C4-2B (cell line): ENCODE data around the gene GTF3C2.

Source experiments
- H3K27ac ChIP-seq: fragments of 450-650 bp; 2 replicates; pipeline ENCODE4 v1.5.1; 2017
- ZFX ChIP-seq: fragments of 450-650 bp; IDR thresholded peaks from 2 replicates; pipeline ENCODE4 v1.6.1; 2017
- TF ChIP-seq, protein P1 (sequence below): fragments of 450-650 bp; conservative IDR thresholded peaks from 2 replicates; pipeline ENCODE4 v1.5.1; 2017; ENCODE audit warnings: mild to moderate bottlenecking

Gene GTF3C2

DNA sequence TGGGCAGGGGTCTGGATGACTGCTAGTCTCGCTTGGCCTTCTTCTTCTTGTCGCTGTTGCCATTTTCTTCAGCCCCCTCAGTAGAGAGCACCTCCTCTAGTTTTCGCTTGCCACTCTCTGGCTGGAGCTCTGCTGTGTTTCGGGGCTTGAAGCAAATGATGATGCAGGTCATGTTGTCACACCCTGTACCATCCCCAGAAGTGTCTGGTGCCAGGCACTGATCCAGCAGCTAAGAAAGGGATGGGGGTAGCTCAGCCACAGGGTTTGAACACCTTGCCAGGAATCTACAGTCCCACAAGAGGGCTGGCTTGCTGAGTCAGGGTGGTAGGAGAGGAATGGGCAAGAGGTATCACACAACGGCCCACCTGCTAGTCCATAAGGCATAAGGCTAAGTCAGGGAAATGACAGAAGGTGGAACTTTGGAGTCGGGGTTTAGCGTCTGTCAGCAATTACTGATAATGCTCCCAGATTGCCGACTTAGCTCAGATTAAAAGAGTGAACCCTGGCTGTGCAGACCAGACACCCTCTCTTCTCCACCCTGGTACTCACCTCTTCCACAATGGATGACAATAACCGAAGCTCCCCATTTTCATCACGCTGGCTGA, 25.1 kb upstream of the GTF3C2 start:
- peak overlapping the region; percentile 89 for H3K27ac ChIP-seq
- TF ChIP-seq, protein P1, sequence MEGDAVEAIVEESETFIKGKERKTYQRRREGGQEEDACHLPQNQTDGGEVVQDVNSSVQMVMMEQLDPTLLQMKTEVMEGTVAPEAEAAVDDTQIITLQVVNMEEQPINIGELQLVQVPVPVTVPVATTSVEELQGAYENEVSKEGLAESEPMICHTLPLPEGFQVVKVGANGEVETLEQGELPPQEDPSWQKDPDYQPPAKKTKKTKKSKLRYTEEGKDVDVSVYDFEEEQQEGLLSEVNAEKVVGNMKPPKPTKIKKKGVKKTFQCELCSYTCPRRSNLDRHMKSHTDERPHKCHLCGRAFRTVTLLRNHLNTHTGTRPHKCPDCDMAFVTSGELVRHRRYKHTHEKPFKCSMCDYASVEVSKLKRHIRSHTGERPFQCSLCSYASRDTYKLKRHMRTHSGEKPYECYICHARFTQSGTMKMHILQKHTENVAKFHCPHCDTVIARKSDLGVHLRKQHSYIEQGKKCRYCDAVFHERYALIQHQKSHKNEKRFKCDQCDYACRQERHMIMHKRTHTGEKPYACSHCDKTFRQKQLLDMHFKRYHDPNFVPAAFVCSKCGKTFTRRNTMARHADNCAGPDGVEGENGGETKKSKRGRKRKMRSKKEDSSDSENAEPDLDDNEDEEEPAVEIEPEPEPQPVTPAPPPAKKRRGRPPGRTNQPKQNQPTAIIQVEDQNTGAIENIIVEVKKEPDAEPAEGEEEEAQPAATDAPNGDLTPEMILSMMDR = no peak
- TF ChIP-seq ZFX = no peak

DNA sequence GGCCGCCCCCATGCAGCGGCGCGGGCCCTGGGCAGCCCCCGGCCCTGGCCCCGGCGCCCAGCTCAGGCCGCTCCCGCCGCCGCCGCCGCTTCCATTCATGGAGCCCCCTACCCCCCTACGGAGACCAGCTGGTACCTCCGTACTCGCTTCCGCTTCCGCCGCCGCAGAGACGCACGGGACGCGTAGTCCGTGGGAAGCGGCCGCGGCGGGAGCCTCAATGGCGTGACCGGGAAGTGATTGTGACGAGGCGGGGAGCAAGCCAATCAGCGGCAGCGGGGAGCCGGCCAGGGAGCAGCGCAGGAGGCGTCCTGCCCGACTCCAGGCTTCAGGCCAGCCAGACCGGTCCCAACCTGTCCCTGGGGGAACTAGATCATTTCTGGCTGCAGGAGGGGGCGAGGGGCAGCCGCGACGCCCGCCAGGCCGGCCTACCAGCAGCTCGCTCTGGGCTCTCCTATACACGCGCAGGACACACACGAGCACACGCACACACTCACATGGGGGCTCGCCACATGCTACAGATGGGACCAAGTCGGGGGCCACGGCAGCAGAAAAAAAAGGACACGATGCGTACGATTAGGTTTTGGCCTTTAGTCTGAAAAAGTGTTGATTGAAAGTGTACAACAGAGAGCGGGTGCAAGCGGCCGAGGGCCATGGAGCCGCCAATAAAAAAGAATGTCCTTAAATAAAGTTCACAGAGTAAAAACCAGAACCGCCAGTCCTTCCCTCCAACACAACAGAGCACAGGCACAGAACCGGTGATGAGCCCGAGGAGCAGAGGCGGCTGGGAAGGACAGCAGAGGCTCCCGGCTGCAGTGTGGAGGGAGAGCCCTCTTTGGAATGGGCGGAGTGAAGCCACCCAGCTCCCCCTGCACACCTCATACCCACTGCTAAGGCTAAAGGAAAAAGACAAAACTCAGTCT, 24.3 kb upstream of the GTF3C2 start, which contains the start of gene ZNF513:
Gene ZNF513 (minus strand): TSS at position 109 of the 920 bp plus-strand sequence. CDS start 208 bp downstream, outside the sequence.
- H3K27ac ChIP-seq = peak within 1 kb of the TSS; percentile 89
- TF ChIP-seq, protein P1 = no peak
- TF ChIP-seq ZFX = no peak

DNA sequence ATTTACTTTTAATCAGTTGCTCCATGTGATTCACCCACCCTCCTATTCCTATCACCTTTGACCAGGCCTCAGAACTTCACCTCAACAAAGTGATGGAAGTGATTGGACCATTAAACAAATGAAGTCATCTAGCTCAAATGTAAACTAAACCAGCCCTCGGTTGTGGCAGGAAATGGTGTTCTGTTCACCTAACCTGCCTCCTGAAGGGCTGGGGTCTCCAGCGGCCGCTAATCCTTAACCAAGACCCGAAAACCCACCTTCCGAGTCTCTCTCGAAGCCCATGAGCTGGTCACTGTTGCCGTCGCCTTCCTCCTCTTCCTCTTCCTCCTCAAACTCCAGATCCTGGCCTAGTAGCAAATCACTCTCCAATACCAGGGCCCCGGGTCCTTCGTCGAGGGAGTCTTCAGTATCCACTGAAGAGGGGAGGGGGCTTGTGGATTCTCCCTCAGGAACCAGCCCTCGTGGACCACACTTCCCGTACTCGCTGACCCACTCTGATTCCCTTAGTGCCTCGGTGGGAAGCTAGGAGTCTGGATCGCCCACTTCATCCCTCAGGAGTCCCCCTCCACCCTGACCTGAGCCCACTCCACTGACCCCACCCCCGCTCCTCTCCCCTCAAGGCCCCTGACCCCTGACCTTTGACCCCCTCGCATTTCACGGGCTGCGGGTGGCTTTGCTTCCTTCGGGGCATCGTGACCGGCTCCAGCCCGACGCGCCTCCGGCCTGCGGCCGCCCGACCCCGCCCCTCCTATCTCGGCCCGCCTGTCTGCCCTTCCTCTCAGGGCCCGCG, 23.5 kb upstream of the GTF3C2 start:
- TF ChIP-seq ZFX = peak; percentile 48
- TF ChIP-seq, protein P1 = no peak
- peak overlapping the region; percentile 89 for H3K27ac ChIP-seq

DNA sequence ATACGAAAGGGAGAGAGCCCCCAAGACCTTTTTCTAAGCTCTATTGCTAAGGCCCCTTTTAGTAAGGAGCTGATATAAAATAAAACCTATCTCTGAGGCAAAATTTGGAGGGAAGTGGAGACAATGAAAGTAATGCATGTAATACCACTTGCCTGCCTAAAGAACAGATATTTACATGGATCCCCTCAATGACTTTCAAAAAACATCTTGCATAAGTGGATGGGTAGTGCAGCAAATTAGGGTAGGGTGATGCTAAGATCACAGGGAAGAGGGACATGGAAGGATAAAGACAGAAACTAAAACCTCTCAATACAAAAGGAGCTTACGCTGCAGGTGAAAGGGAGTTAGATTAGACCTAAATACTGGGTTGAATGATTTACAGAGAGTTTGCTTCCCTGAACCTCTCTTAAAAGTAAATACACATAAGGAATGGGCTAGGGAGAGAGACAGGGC, 22.8 kb upstream of the GTF3C2 start:
- H3K27ac ChIP-seq = peak overlapping the region; percentile 89
- TF ChIP-seq, protein P1 = no peak
- TF ChIP-seq ZFX = no peak

DNA sequence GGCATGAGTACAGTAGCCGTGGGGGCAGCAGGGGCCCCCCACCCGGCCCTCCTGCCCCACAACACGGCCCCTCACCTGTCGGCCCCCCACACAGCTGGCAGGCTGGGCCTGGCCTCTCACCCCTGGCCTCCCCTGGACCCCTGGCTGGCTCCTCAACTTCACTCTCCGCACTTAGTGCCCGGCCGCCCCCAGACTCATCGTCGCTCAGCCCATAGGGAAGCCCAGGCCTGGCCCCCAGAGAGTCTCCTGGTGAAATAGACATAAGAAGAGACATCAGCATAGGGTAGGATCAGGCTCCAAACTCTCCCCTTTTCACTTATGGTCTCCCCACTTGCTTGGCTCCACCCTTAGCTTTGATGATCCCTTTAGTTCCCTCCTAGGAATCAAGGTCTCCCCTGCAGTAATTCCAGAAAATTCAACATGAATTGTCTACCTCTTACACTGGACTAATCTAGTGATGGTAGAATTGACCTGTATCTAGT, 22.3 kb upstream of the GTF3C2 start:
- TF ChIP-seq ZFX = no peak
- TF ChIP-seq, protein P1 = no peak
- peak overlapping the region; percentile 5; the same call in 1 of the 2 replicates for H3K27ac ChIP-seq

DNA sequence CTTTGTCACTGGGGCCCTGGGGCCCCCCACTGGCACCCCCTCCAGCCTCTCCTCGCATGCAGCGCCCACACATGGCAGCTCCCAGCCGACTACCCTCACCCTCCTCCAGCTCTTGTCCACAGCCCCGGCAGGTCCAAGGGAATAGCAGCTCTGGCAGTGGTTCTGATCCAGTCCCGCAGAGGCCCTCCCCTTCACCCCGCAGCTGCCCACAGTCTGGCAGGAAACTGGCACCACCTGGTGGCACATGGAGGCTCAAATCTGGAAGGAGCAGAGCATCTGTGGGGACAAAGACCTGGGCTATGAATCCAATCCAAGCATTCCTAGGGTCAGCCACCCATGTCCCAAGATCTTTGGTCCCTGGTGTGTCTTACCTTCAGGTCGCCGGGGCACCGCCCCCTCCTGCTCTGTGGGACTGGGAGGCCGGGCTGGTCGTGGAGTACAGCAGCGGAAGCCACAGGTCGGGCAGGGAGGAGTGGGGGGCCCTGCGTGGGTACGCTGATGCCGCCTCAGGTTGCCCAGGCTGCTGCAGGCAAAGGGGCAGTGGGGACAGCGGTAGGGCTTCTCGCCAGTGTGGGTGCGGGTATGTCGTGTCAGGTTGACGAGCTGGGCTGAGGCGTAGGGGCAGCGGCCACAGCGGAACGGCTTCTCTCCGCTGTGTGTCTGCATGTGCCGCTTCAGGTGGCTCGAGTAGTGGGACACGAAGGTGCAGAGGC, 21.7 kb upstream of the GTF3C2 start:
- H3K27ac ChIP-seq = peak overlapping the region; percentile 5; the same call in 1 of the 2 replicates
- no peak for TF ChIP-seq ZFX
- TF ChIP-seq, protein P1 = no peak; the same call in 1 of the 2 replicates
